HG02981 (cell line): Measurements from ENCODE around the gene ITIH1.

ENCODE experiments used
- ATAC-seq: cut with Tn5 transposase; IDR thresholded peaks from one replicate; pipeline ENCODE4 v1.9.1; 2021; ENCODE audit warnings: mild to moderate bottlenecking, moderate library complexity; ENCODE audit not compliant: unreplicated experiment

Gene ITIH1

DNA sequence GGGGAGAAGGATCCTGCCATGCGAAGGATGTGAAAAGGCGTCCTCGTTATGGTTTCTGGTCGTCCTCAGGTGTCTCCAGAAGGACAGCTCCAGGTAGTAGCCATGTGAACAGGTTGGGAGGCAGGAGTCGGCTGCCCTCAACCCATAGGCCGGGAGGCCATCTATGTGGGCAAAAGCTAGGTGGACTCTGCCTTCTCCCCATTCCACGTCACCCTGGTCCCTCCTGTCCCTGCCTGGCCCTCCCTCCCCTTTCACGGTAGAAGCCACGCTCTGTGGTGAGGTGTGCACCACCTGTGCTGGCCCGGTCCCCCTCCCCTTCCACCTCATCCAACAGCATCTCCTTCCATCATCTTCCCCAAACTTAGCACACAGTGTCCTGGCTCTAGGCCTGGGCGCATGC is 33.5 kb downstream of the ITIH1 start:
- ATAC-seq, result no peak

DNA sequence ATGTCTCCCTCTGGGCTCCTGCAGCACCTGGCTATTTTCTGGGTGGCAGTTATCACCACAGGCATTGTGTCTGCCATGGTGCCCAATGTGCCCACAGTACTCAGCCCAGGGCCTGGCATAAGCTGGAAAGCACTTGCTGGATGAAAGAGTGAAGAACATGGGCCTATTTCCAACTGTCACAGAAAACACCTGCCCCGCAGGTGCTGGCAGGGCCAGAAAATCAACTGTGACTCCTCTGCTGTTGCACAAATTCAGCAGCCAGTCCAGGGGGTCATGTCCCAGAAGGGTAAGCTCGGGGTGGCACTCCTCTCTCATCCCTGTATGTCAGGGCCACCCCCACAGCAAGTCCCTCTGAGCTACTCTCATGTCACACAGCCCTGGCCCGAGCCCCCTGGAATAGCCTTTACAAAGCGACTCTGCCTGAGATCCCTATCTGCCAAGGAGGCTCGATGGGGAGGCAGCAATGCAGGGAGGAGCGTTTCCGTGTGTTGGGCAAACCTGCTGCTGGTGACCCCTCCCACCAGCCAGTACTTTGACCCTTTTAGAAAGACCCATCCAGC is 34.1 kb downstream of the ITIH1 start:
- ATAC-seq, result no peak

DNA sequence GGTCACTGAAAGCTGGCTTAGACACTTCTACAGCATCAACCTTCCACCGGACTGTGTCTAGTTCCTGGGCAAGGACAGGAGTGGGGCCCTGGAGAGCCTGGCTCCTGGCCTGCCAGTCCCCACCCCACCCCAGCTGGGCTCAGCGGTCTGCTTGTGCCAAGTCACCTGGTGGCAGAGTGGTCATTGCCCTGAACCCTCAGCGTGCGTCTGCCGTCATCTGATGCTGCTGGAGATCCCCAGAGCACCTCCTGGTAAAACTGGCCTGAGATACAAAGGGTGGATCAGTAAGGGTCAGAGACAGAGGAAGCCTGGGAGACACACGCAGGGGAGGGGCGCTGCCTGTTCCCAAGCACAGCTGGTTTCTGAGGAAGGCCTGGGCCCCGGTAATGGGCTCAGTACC is 36.4 kb downstream of the ITIH1 start:
- ATAC-seq, result no peak

DNA sequence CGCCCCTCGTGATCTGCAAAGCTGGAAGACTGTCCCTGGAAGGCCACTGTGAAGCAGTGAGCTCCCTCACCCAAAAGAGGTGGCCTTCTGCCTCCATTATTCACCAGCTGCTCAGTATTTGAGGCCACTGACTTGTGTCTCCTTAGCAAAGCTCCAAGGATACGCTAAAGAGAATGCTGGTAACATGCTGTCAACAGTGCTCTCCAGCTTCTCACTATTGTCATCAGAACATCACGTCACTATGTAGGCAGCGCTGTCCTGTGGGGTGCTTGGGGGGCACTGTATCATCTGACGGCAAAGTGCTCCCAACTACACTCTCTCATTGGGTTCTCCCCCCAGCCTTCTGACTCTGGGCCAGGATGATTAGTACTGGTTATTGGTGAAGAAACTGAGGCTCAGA is 38.8 kb downstream of the ITIH1 start:
- no peak for ATAC-seq

DNA sequence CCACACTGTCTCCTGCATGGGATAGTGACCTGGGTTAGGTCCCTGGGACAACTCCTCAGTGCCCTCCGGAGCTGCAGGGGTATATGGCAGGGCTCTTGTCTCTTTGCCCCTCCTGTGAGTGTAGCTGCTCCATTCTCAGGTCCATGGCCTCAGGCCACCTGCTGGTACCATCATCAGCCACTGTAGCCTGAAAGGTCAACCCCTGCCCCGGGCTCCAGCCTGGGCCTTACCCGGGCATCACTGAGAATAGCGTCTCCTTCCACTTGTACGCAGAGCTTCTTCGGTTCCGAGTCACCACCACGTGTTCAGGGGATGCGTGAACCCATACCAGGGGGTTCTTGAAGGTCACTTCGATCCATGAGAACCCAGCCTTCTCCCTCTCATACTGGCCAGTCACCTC is 39.3 kb downstream of the ITIH1 start:
- no peak for ATAC-seq

DNA sequence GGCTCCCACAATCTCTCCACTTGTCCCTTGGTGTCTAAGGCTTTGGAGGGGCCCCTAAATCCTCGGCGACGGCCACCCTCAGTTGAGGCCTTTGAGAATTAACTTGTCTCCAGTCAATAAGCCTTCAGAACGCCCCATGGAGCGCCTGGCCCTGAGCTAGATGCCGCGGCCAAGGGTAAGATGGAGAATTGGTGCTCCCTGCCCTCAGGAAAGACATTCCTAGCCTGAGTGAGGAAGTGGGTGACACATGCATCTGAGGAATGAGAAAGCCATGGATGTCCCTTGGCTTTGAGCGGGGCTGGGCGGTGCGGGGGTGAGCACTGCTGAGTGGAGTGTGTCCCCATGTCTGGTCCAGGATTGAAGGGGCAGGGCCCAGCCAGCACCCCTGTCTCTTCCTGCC is 39.8 kb downstream of the ITIH1 start:
- ATAC-seq, result no peak

DNA sequence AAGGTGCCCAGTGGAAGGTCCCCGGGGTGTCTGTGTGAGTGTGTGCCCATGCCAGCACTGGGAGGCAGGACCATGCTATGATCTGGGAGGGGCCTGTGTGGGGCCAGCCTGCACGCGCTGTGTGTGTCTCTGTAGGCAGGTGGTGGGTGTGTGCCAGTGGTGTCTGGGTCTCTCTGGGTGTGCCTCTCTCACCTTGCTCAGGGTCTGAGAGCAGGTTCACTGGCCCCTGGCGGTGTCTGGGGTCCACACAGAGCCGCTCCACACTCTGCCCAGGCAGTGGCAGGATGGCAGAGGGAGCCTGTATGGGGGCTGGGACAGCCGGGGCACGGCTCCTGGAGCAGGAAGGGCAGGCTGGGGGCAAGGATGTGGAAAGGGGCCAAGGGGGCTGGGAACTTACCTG is 40.5 kb downstream of the ITIH1 start:
- ATAC-seq, result no peak

DNA sequence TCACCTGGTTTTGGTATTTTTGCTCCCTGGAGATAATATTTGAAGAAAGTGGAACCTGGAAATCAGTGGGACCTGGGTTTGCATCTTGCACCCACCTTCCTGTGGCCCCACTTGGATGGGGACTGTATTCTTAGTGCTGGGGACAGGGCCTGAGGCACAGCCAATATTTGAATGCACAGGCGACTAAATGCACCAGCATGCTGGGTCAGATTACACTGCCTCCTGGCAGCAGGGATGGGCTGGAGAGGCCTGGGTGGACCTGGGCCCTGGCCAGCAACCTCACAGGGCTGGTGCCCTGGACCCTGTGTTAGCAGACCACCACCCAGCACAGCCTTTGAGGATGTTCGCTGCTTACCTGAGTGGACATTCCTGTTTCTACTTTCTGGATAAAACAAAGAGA is 42.5 kb downstream of the ITIH1 start:
- no peak for ATAC-seq

DNA sequence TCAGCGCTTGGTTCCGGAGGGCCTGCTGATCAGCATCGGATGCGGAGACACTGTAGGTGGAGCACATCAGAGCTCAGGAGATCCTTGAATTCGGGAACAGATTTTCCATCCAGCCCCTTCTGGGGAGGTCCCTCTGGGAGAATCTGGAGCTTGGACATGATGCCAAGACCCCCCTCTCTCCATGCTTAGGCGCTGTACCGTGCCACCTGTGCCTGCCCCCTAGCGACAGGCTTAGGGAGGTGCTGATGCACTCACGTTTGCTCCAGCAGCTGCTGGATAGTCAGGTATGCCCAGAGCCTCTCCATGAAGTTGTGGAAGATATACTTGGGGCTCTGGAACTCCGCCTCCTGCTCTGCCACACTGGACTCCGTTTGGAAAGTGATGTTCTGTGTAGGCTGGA is 43.3 kb downstream of the ITIH1 start:
- no peak for ATAC-seq

DNA sequence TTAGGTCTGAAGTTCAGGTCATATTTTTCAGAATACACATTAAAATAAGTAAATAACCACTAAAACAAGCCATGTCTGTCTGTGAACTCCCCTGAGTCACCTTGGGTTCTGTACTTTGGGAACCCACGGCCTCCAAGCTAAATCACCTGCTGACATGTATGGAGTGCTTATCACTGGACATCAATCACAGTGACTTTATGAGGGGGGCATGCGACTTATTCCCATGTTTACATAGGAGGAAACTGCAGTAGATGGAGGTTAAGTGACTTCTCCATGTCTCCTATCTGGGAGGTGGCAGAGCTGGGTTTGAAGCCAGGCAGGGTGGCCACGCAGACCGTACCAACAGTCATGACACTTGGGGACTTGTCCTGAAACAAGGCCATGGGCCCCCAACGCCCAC is 45.0 kb downstream of the ITIH1 start:
- ATAC-seq, result no peak

DNA sequence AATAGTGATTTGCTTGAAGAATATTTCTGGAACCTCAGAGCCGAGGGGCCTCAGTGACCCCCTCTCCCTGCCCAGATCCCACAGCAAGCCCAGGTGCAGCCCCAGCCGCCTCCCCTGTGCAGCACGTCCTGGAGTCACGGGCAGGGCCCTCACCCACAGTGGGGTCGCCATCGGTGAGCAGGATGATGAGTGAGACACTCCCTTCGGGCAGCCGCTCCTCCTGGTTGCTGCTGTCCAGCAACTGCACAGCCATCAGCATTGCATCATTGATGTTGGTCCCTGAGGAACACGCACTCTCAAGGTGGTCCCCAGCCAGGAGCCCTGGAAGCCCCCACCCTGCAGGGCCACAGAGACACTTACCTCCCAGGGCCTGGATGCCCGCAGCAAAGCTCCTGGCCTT is 46.6 kb downstream of the ITIH1 start:
- no peak for ATAC-seq

DNA sequence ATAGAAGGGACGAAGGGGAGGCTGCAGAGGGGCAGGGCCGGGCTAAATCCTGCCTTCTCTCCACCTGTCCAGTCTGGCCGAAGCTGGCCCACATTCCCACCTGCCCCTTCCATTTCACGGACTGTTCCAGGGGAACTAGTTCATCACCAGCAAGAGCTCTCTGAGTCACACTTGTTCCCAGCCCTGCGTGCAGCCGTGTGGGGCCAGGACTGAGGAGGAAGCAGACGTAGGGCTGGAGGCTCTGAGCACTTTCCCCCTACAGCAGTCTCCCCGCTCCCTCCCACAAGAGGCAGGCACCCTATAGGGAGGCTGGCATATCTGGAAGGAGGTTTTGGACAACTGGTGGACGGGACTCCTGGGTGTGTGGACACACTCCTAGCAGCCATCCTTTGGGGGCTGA is 50.0 kb downstream of the ITIH1 start:
- ATAC-seq, result no peak

DNA sequence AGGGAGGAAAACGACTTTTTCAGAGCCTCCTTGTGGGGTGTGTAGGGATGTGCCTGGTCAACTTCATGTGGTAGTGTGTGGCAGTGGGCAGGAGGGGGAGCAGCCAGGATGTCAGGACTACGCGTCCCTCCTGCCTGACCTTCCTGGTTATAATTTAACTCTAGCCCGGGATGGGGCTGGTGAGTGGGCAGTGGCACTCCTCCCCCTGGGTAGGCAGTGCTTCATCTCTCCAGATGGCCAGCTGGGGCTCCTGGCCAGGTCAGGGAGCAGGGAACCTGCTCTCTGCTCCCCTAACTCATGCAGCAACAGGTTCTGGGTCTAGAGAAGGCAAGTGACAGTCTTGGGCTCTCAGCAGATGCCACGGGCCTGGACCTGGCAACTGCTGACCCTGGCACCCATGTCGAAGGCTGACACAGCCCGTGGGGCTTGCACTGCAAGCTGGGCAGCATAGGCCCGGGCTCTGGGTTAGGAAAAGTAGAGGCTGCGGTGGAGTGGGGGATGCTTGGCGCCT is 50.5 kb downstream of the ITIH1 start:
- no peak for ATAC-seq

DNA sequence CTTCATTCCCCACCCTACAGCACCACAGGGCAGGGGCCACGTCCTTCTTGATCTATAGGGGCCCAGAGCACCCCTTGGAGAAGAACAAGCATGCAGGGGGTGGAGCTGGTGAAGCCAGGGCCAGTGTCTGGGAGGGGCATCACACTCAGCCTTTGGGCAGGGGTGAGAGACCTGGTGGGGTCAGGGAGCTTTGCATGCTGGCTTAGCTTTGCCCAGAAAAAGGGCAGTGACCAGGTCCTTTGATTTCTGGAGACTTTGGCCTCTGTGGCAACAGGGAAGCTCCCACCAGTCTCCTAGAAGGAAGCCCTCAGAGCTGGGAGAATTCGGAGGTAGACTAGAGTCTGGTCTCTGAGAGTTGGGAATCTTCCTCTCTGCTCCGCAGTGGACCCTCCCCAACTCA is 52.1 kb downstream of the ITIH1 start:
- no peak for ATAC-seq

DNA sequence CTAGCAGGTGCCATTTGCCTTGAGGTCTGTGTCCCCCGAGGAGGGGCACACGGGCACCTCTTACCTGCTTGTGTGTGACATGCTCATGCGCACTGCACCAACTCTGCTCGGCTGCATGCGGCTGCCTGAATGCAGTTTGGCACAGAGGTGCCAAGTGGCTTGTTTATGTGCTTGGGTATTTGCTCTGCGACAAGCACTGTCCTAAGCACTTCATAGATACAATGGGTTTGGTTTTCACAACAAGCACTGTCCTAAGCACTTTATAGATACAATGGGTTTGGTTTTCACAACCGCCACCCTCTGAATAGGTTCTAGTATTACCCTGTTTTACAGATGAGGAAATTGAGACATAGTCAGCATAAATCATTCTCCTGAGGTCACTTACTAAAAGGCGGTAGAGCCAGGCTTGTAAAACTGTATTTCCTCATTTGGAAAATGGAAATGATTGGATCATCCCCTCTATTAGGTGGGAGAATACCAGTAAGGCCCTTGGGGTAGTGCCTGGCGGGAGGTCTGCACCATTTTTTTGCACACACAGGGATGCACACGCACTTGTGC is 52.6 kb downstream of the ITIH1 start:
- no peak for ATAC-seq

DNA sequence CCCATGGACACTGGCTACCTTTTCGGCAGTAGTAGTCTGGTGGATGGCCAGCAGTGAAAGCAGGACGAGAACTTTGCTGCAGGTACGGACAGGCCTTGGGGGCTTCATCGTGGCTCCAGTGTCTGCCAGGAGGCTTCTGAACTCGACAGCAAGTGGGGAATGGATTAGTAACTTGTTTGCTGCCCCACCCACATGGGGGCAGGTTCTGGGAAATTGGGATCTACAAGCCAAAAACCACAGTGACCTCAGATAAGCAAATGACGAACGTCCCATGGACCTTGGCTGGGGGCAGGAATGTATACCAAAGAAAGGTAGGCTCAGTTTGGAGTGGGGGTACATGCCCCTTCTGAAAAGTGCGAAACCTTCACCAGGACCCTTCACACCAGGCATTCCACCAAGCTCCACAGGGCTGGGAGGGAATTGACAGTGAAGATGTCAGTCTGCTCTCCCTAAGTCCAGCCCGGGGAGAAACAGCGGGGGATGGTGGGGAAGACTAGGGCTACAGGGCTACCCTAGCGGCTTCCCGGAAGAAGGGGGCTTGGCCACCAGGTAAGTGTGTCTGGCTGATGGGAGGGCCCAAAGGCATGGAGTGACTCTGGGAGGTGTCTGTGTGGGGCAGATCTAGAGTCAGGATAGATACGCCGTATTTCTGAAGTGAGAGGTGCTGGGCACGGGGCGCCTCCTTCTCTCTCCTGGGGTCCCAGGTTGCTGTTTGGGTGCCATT is 53.3 kb downstream of the ITIH1 start, which contains the start of gene ITIH4:
TSS of gene ITIH4 (minus strand) at position 138 of the 724 bp plus-strand sequence. CDS start at position 108, 30 bp downstream.
- no peak for ATAC-seq

DNA sequence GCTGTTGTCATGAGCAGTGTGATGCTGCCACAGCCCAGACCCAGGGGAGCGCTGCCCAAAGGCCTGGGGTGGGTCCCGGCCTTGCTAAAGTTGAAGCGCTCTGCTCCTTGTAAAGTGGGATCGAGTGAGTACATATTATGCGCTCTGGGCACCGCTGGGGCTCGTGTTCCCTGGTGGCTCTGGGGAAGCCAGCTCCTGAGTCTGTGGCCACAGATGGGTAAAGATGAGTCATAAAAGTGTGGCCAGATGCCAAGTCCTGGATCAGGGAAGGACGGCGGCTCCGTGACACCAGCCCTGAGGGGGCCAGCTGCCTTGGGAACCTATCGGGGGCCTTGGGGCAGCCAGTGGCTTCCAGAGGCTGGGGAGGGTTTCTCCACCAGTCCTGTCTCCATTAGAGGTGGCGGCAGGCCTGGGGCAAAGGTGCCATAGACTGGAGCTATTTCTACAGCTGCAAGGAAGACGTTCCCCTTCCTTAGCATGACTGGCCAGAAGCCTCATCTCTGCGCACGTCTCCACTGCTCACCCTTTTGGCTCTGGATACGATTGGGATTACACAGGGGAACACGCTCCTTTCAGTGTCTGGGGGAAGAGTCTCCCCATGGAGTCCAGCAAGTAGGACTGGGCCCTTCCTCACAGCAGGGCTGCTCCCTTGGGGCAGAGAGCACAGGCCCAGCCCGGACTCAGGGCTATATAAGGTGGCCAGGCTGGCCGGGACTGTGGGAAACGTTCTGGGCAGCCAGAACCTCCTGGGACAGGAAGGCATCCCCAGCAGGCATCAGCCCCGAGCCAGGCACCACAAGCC is 54.3 kb downstream of the ITIH1 start:
- no peak for ATAC-seq

DNA sequence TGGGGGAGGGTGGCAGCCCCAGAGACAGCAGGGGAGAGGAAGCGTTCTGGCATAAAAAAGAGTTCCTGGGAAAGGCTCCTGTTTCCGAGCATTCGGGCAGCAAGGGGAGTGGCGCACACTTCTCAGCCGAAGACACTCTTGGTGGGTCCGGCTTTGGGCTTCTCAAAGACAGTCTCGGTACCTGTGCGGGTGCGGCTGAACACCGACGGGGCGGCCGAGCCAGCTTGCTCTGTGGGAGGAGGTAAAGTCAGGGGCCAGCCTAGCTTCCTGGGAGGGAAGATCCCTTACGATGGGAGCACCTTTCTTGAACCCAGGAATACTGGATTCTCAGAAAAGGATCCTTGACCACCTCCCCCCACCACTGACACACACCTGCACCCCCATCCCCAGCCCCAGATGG is 55.8 kb downstream of the ITIH1 start:
- ATAC-seq, result no peak

DNA sequence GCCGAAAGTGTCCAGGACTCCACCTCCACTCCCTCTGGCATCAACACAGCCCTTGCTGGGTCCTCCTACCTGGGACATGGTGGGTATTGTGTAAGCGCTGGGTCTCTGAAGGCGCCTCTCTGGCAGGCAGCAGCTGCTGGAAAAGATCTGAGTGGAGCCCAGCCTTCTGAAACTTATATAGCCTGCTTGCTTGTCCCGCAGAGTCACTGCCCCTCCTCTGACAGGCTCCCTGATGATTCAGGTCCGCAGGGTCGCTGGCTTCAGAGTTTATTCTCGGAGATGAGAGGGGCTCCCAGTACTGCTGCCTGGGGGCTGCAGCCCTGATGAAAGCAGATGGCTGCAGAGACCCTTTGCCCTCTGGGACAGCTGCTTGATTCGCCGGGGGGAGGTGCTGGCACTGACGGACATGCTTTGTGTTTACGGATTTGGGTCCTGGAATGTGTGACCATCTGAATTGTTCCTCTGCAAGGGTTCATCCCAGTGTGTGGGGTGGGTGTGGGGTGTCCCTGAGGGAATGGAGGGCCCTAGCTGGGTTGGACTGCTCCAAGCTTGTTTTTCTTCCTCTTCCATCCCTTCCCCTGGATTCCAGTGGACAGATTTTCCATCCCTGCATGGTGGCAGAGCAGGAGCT is 57.6 kb downstream of the ITIH1 start, which contains the start of gene MUSTN1:
TSS of gene MUSTN1 (minus strand) at position 149 of the 631 bp plus-strand sequence. CDS start at position 78, 71 bp downstream.
- ATAC-seq, result no peak

DNA sequence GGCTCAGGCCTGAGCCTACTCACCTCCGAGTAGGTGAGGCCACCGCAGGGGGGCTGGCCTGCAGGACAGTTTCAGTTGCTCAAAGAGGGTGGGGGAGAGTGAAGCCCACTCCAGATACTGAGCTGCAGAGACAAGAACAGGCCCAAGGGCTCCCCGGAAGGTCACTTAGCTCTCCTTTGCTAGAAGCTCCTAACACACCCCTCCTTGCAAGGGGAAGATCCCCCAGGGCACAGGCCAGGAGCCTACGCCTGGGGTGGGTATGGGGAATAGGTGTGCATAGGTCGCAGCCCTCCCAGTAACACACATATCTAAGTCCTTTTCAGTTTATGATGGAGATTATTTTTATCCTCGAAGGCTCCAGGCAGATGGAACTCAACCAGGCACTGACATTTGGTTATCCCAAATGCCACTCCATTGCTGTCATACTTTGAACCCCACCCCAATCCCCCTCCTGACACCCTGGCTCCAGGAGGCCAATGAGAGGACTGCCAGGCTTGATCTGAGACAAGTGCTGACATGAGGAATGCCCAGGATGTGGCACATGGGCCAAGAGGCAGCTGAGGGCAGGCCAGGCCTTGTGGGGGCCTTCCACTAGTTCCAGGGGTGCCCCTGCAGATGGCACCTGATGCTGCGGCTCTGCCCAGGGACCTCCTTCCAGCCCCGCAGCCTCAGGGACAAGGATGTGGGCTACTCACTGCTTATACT is 58.5 kb downstream of the ITIH1 start:
- no peak for ATAC-seq
